ENCODE measurements around the gene SMARCAL1.
"Not testable (repeated sequence)": the region's sequence is repeated elsewhere in the genome, so short reads cannot be mapped to it uniquely, and the experiment has no call there.

SMARCAL1 gene

GRCh38 chr2:216412022-216412999 lies at the start of gene SMARCAL1:
Gene SMARCAL1 (plus strand): TSS chr2:216412484. CDS start chr2:216414705, 2,221 bp downstream.
- peak; percentile 98 for DNase-seq

- DNase-seq, result peak; percentile 95
Measured at GRCh38 chr2:216362730-216363129, 49.6 kb upstream of the SMARCAL1 start.

GRCh38 chr2:216363221-216363620 lies 49.1 kb upstream of the SMARCAL1 start:
- no peak for DNase-seq

GRCh38 chr2:216365518-216365917 lies 46.8 kb upstream of the SMARCAL1 start:
- DNase-seq, result no peak

- no peak for DNase-seq
Measured at GRCh38 chr2:216366777-216367471, 45.4 kb upstream of the SMARCAL1 start.

- DNase-seq, result no peak
Measured at GRCh38 chr2:216369821-216370220, 42.5 kb upstream of the SMARCAL1 start.

GRCh38 chr2:216370961-216371712 lies 41.1 kb upstream of the SMARCAL1 start:
- no peak for DNase-seq

GRCh38 chr2:216371721-216372702 lies 40.3 kb upstream of the SMARCAL1 start, which contains the start of gene MARCHF4:
Gene MARCHF4 (minus strand): TSS chr2:216372483. CDS start chr2:216370260, 2,223 bp downstream.
- DNase-seq, result peak; percentile 85

- DNase-seq, result peak; percentile 92
Measured at GRCh38 chr2:216372761-216373291, 39.5 kb upstream of the SMARCAL1 start.

GRCh38 chr2:216373896-216374295 lies 38.4 kb upstream of the SMARCAL1 start:
- DNase-seq, result no peak

- DNase-seq, result peak; percentile 38
Measured at GRCh38 chr2:216375286-216375685, 37.0 kb upstream of the SMARCAL1 start.

- DNase-seq, result no peak
Measured at GRCh38 chr2:216379977-216380376, 32.3 kb upstream of the SMARCAL1 start.

- DNase-seq, result not testable (repeated sequence)
Measured at GRCh38 chr2:216384409-216384808, 27.9 kb upstream of the SMARCAL1 start.

- no peak for DNase-seq
Measured at GRCh38 chr2:216385478-216385877, 26.8 kb upstream of the SMARCAL1 start.

GRCh38 chr2:216387262-216387661 lies 25.0 kb upstream of the SMARCAL1 start:
- no peak for DNase-seq

GRCh38 chr2:216388046-216388884 lies 24.0 kb upstream of the SMARCAL1 start:
- DNase-seq, result no peak

- peak; percentile 73 for DNase-seq
Measured at GRCh38 chr2:216389570-216389969, 22.7 kb upstream of the SMARCAL1 start.

GRCh38 chr2:216391401-216391800 lies 20.9 kb upstream of the SMARCAL1 start:
- no peak for DNase-seq

GRCh38 chr2:216392018-216392562 lies 20.2 kb upstream of the SMARCAL1 start:
- no peak for DNase-seq
